ENCODE measurements around the gene PDE6B.
"Not testable (repeated sequence)": the region's sequence is repeated elsewhere in the genome, so short reads cannot be mapped to it uniquely, and the experiment has no call there.

The PDE6B gene

GRCh38 chr4:687048-687970 lies 61.9 kb downstream of the PDE6B start:
- FAIRE-seq, result no peak

DNA sequence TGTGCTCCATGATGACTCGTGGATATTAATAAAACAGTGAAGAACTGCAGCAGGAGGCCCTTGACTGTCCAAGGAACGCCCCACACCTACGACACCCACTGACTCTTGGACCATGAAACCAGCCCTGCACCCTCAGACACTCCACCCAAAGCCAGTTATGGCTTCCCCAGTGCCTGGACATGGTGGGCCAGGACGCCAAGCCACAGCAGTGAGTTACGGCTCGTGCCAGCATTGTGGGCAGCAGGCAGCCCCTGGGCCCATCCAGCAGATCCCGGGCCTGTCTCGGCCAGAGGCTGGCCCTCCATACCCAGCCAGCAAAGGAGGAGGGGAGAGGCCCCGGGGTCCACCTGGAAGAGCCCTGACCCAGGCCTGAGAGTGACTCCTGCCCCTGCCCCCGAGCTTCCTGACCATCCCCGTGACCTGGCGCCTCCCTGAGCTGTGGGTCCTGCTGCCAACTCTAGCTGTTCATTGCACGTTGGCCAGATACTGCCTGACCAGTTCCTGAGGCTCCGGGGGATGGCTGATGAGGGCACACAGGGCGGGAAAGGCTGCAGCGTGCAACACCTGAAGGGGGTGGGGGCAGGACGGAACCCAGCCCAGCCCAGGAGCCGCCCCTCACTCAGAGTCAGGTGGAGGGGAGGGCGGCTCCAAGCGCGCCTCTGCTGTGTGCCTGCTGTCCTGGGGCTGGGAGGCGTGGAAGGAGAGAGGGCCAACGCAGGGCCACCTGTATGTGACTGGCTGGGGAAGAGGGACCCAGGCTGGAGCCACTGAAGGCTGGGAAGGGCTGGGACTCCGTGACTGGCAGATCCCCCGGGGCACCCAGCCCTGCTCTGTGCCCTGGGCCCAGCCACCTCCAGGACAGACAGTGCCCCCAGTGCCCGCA lies 62.8 kb downstream of the PDE6B start:
- no peak for FAIRE-seq

GRCh38 chr4:688854-689681 lies 63.7 kb downstream of the PDE6B start, which contains the start of gene SLC49A3:
Gene SLC49A3, minus strand, starts transcription at chr4:689151. Its CDS starts 24 bp downstream, at chr4:689127.
- no peak for FAIRE-seq

DNA sequence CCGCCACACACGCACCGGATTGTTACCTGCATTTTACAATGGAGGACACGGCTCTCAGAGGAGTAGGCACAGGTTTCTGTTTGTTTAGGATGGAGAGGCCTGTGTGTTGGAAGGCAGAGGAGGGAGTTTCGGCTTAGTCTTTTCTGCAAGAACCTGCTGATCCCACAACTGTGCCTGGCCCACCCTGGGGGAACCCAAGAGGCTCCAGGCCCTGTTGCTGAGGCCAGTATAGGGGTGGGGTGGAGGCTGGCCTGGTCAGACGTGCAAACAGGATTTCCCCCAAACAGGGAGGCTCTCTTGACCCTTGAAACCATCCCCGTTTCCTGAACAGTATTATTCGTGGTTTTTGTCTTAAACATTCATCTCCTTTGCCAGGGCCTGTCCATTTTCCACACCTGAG lies 64.3 kb downstream of the PDE6B start:
- no peak for FAIRE-seq

DNA sequence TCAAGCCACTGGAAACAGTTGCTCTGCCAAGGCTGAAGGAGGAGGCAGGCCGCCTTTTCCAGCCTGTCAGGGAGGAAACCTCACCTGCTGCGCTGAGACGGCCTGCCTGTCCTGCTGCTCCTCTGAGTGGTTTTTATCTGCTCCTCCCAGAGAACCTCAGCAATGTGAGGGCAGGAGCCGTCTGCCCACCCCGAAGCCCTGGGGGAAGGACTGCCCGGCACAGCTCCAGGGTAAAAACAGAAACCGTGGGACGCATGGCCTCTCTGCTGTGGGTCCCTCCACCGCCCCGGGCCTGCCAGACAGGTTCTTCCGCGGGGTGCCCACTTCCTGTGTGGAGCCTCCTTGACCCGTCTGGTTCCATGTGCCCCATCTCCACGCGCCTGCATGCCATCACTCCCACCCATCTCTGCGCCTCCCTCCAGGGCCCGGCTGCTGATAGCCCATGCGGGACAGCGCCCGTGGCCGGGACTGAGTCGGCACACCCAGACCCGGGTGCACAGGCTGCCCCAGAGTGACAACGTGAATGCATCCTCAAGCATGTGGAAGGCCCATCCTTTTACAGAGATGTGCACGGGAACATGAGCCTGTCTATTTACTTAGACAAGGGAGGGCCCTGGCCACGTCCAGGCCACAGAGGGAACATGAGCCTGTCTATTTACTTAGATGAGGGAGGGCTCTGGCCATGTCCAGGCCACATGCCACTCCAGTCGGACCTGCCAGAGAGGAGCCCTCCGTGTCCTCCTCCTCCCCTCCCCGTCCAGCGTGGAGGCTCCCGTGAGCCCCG lies 67.6 kb downstream of the PDE6B start:
- FAIRE-seq, result no peak

GRCh38 chr4:694341-694940 lies 69.1 kb downstream of the PDE6B start:
- not testable (repeated sequence) for FAIRE-seq

DNA sequence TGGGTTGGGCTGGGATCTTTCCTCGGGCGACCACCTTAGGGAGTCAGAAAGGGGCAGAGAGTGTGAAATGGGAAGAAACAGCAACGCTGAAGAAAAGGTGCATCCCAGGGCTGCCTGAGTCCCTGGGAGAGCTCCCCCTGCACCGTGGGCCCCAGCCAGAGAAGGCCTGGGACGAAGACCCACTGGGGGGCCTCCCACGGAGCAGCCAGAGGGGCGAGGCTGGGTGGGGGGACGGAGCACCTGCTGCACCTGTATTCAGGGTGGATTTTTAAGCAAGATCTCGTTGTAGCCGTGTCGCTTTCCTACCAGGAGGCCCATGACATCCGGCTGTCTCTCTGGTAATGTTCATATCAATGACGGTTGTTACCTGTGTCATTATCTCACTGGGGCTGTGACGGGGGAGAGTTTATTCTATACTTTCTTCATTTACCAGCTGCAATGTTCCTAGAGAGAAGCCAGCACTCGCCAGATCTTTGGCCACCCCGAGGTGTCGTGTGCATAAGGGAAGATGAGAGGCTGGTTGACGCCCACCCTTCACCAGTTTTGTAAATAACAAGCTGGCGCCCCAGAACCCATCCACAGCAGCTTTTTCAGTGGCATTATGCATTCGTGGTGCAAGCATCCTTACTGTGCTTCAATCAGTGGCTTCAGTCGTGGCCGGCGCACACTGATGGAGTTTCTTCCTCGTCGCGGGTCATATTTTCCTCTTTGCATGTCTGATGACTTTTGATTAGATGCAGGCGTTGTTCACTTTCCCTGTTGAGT lies 74.6 kb downstream of the PDE6B start:
- FAIRE-seq, result no peak

DNA sequence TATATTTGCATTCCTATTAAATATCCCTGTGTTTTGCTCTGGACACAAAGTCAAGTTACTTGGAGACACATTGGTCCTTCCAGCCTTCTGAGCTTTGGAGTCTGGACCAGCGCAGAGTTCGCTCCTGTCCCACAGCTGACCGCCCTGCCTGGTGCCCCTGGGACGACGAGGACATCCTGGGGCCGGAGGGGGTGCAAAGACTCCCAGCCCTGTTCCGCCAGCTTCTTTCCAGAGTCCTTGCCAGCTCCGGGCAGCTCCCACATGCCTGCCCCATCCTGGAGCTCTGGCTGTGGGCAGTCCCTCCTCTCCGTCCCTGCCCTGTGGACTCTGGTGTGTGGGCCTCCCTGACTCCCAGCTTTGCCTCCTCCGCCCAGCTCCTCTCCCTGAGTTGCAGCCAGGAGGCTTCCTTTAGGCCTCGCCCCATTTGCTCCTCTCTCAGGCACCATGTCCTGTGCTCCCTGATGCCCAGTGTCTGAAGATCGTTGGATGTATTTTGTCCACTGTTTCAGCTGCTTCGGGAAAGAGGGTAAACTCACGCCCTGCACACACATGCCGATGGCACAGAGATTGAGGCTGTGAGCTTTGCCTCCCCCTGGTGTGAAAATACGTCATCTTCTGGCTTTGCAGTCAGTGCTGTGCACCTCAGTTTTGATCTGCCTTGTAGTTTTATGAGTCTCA lies 75.4 kb downstream of the PDE6B start:
- no peak for FAIRE-seq

DNA sequence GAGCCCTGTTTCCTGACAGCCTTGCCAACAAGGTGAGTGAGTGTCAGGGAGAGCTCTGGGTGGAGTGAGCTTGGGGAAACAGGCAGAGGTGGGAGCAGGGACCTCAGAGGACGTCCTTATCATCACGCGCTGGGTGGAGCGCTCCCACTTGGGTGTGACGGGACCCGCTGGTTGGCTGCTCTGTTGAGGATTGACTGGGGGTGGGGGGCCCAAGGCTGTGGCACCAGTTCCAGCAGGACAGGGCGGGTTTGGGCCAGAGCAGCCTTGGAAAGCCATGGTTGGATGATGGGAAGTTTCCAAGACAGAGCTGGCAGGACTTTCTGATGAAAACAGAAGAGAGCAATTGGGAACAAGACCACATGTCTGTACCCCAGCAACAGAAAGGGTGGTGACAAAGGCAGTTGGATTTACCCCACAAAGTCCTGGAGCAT lies 77.3 kb downstream of the PDE6B start:
- FAIRE-seq, result no peak

DNA sequence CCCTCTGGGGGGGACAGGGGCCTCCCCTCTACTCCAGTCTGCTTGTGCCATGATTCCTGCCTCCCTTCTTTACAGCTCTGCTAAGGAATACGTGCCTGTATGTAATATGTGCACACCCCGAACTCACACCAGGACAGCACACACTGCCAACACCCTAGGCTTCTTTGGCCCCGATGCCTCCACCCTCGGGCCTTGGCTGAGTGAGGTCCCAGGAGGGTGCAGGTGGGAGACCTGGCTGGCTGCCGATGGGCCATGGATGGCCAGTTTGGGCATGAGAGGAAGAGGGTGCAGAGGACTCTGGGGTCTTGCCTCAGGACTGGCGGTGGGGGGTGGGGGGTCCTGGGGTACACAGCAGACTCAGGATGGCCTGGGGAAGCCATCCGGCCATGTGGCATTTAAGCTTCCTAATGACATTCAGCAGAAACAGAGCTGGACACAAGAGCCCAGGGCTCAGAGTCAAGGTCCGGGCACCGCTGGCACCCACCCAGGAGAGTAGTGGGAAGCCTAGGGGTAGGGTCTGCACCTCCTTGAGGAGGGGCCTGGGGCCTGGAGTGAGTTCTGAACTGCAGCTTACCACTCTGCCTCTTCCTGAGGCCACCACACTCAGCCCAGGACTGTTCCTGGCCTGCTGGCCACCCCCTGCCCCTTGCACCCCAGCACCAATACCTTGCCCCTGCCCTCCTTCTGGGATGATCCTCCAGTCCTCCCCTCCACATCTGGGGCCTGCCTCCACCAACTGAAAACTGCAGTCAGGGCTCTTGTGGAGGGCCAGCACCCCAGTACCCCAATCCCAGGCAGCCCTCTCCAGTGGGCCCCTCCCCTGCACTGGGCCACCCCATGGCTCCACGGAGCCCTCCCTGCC lies 78.2 kb downstream of the PDE6B start:
- FAIRE-seq, result no peak

DNA sequence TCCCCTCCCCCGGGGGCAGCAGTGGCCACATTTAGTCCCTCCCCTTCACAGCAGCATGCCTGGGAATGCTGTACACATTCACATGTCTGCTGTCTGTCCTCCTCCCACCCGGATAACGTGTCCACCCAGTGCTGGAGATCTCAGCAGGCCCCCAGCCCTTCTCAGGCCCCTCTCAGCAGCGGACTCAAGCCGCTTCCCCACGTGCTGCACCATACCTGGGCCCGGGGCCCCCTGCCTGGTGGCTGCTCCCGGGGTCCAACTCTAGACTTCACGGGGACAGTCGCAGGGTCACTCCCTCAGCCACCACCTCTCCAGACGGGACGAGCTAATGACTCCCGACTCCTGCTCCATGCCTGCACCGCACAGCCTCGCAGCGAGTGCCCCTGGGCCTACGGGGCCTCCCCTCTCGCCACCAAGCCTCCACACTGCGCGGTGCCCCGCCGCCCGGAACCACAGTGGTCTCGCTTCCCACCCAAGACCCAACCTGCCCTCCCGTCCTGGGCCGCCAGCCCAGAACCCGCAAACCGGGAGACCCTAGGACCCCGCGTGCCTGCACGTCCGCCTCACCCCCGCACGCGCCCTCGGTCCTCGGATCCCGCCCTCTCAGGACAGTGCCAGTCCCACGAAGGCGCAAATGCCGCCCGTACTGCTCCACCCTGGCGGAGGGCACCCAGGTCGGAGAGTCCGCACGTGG lies 79.0 kb downstream of the PDE6B start:
- no peak for FAIRE-seq

GRCh38 chr4:704971-705277 lies 79.6 kb downstream of the PDE6B start:
- no peak for FAIRE-seq

- FAIRE-seq, result no peak
Measured at GRCh38 chr4:705278-706082, 80.1 kb downstream of the PDE6B start, which contains the start of gene PCGF3. Gene PCGF3, plus strand, starts transcription at chr4:705832. Its CDS starts 27,849 bp downstream, at chr4:733681.

- not testable (repeated sequence) for FAIRE-seq
Measured at GRCh38 chr4:706083-706633, 80.8 kb downstream of the PDE6B start.

- FAIRE-seq, result no peak
Measured at GRCh38 chr4:706834-707598, 81.6 kb downstream of the PDE6B start.

DNA sequence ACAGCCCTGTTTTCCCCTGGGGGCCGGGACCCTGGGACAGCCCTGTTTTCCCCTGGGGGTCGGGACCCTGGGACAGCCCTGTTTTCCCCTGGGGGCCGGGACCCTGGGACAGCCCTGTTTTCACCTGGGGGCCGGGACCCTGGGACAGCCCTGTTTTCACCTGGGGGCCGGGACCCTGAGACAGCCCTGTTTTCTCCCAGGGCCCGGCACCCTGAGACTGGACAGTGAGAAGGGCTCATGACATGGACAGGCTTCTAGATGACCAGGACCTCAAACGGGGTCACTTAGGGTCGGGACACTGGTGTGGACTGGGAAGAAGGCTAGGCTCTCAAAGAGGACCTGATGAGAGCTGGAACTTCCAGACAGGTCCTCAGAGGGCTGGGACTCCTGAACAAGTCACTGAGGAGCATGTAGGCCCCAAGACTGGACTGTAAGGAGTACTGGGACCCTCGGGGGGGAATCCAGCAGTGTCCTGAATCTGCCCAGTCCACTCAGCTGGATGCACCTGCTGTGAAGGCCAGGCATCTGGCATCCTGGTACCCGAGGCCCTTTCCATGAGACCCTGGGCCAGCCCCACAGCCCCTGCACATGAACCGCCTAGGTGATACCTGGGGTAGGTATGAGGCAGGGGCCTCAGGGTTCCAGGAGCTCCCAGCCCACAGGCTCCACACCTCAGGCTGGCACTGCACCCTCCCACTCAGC lies 82.7 kb downstream of the PDE6B start:
- no peak for FAIRE-seq

Data from G401.6 (cell line).